Cortex of kidney (tissue), 1 donor: Measurements from ENCODE around the gene CALR3.
"Not testable (repeated sequence)": the region's sequence is repeated elsewhere in the genome, so short reads cannot be mapped to it uniquely, and the experiment has no call there.

Experiments
- DNase-seq: peaks from one replicate; lab custom pipeline; 2025; lab: John Stamatoyannopoulos, UW

CALR3 gene

GRCh38 chr19:16457195-16457953, 38.6 kb downstream of the CALR3 start:
- DNase-seq, result no peak

GRCh38 chr19:16456652-16457194, 39.2 kb downstream of the CALR3 start:
- no peak for DNase-seq

- no peak for DNase-seq
Observed at GRCh38 chr19:16455489-16455888, 40.5 kb downstream of the CALR3 start.

GRCh38 chr19:16454351-16454918, 41.5 kb downstream of the CALR3 start:
- no peak for DNase-seq

GRCh38 chr19:16452325-16452724, 43.6 kb downstream of the CALR3 start:
- no peak for DNase-seq

- DNase-seq, result no peak
Observed at GRCh38 chr19:16449330-16449961, 46.5 kb downstream of the CALR3 start.

- not testable (repeated sequence) for DNase-seq
Observed at GRCh38 chr19:16448872-16449271, 47.1 kb downstream of the CALR3 start.

GRCh38 chr19:16446724-16447368, 49.1 kb downstream of the CALR3 start:
- no peak for DNase-seq

- DNase-seq, result no peak
Observed at GRCh38 chr19:16446108-16446723, 49.8 kb downstream of the CALR3 start.

GRCh38 chr19:16445238-16446107, 50.5 kb downstream of the CALR3 start:
- DNase-seq, result no peak

GRCh38 chr19:16444269-16444600, 51.7 kb downstream of the CALR3 start:
- no peak for DNase-seq

GRCh38 chr19:16442386-16443276, 53.3 kb downstream of the CALR3 start:
- DNase-seq, result no peak

GRCh38 chr19:16441661-16442162, 54.3 kb downstream of the CALR3 start:
- DNase-seq, result no peak

- no peak for DNase-seq
Observed at GRCh38 chr19:16436780-16437332, 59.1 kb downstream of the CALR3 start.

GRCh38 chr19:16435999-16436650, 59.8 kb downstream of the CALR3 start:
- DNase-seq, result no peak

- no peak for DNase-seq
Observed at GRCh38 chr19:16435238-16435917, 60.6 kb downstream of the CALR3 start.

- DNase-seq, result no peak
Observed at GRCh38 chr19:16433986-16434385, 62.0 kb downstream of the CALR3 start.

GRCh38 chr19:16429759-16430091, 66.2 kb downstream of the CALR3 start:
- no peak for DNase-seq
